Measurements from ENCODE around the gene TCEA2.

DNA sequence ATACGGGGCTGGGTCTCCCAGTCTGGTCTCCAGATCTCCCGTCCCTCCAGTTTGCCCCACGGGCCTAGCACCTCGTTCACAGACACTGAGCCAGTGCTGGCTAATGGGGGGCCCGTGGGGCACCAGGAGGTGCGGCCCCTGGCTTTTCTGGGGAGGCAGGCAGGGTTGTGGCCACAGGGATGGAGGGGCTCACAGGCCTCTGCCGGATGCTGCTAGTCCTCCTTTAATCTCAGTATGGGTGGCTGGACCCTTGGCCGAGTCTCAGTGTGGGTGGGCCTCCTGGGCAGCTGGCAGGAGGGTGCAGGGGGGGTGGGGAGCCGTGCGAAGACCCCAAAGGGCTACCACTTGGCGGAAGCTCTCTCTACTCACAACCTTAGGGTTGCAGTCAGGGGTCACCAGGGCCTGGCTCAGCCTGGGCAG lies 12.0 kb upstream of the TCEA2 start:
- TF ChIP-seq, protein P1, sequence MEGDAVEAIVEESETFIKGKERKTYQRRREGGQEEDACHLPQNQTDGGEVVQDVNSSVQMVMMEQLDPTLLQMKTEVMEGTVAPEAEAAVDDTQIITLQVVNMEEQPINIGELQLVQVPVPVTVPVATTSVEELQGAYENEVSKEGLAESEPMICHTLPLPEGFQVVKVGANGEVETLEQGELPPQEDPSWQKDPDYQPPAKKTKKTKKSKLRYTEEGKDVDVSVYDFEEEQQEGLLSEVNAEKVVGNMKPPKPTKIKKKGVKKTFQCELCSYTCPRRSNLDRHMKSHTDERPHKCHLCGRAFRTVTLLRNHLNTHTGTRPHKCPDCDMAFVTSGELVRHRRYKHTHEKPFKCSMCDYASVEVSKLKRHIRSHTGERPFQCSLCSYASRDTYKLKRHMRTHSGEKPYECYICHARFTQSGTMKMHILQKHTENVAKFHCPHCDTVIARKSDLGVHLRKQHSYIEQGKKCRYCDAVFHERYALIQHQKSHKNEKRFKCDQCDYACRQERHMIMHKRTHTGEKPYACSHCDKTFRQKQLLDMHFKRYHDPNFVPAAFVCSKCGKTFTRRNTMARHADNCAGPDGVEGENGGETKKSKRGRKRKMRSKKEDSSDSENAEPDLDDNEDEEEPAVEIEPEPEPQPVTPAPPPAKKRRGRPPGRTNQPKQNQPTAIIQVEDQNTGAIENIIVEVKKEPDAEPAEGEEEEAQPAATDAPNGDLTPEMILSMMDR (IDR thresholded peaks at IDR 0.05), result no peak
- TF ChIP-seq POLR2AphosphoS5 (IDR thresholded peaks at IDR 0.05) (no peak), POLR2A (IDR thresholded peaks at IDR 0.05) (no peak)

All from prostate gland (tissue), 2 donors.